DMS 273 (cell line): ENCODE results near the gene CD44.
A peak's percentile ranks its signal among the peaks of the same experiment; 100 is the strongest.
"Not testable (repeated sequence)": the region's sequence is repeated elsewhere in the genome, so short reads cannot be mapped to it uniquely, and the experiment has no call there.

Source experiments
- DNase-seq: peaks from one replicate; lab custom pipeline; 2025; ENCODE audit not compliant: unreplicated experiment; lab: John Stamatoyannopoulos, UW

Gene CD44

DNA sequence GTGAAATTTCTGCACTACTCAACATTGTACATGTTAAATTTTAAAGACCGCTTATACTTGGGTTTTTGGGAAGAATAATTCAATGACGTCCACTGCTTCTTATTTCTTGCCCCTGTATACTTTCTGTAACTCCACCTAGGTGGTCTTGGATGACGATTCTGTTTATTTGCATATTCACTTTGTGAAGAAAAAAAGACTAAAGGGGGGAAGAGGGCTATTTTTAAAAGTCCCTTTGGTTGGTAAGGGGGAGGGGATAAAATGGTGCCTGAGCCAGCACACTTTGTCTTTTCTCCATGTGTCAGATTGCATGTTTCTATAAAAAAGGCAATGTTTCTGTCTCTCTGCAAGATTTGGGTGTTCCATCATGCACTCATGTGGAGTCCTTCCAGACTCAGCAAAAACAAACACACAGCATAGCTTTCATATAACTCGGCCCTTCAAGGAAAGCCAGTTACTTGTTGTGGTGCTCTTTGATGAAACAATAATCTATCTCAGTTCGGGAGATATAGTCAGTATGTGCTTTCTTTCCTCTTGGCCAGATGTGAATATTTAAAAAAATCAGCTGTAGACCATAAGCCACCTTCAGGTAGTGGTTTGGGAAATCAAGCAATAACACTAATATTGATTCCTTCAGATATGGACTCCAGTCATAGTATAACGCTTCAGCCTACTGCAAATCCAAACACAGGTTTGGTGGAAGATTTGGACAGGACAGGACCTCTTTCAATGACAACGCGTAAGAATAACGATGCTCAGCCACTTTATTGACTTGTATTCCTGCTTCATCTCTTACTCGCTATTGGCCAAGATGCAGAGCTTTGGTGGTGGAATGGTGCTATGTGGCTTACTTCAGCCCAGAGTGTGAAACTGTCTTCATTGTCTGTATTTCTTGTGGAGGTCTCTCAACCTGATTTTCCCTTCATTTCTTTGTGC, 68.8 kb downstream of the CD44 start:
- DNase-seq: no peak

DNA sequence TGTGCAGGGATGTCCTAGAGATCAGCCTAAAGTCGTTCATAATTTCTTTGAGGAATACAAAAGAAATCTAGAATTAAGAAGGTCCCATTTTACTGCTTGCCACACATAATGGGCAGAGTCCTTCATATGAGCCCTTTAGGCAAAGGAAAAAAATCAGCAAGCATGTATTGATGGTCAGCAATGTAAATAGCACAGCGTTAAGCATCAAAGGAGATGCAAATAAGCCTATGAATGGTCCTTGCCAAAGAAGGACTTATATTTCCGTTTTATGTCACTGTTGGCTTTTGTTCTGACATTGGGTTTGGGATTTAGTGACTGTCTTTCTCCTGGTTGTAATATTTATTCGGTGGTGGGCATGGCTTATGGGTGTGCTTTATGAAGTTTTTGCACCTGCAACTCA, 69.8 kb downstream of the CD44 start:
- DNase-seq: no peak

GRCh38 chr11:35210876-35211546, 72.0 kb downstream of the CD44 start:
- no peak for DNase-seq

- DNase-seq: no peak
These were observed 73.0 kb downstream of the CD44 start for GRCh38 chr11:35211952-35212351.

DNA sequence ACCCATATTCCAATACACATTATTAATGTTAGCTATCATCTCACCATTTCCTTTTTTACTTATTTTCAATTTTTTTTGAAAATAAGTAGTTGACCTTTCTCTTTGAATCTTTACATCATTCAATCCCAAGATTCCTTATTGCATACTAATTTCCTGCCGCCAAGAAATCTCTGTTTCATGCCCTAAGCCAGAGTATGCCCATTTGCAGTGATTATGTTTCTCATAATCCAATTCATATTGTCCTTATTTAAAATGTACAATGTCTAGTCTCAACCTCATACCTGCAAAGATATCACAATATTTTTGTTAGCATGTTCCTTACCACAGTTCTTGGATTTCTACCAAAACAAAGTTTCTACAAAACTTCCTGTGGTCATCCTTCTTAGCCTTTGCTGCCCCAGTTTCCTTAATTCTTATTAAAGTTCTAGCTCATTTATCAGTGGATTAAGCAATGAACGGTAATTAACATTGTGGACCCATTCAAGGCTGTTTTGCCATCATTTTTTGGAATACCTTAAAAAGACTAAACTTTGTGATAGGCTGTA, 75.3 kb downstream of the CD44 start:
- DNase-seq: no peak

GRCh38 chr11:35214792-35215193, 75.8 kb downstream of the CD44 start:
- DNase-seq: no peak

GRCh38 chr11:35215945-35216344, 77.0 kb downstream of the CD44 start:
- no peak for DNase-seq

DNA sequence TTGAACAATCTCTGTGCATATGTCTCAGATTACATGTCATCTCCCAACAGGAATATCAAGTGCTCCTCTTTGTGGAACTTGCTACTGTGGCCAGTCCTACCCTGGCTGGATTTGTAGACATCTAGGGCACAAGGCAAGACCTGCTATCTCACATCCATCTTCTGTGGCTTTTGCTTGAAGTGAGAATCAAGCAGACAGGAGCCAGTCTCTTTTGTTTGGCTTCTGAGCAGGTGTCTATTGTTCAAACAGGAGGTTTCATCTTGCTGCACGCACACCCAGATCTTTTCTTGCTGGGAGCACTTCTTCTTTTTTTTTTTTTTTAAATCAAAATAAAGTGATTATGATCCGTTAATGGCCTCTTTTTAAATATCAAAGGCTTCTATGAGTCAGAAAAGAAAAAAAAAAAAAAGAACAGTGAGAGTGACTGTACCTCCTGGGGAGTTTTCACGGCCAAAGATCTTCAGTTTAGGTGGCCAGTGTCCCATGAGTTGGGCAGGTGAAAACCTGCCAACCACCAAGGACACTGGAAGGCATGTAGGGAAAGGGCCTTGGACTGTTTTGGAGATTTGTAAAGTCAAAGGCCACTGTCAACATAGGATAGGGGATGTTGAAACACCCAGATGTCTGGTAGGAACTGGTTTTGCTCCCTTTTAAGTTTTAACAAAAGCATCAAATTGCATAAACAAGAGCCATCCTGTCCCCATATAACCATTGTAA, 78.1 kb downstream of the CD44 start:
- no peak for DNase-seq

DNA sequence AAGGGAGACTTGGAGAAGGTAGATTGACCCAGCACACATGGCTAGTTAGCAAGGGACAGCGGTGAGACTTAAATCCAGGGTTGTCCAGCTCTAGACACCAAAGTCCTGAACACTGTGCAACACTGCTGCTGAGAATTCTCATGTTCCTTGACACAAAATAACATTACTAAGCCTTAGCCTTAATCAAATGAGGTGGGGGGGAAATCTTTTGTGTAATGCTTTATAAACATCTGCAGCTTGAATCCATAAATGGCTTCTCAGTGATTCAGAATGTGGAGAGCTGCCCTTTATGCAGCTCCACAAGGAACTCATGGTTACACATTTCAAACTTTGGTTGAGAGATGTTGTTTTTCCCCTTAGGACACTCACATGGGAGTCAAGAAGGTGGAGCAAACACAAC, 80.0 kb downstream of the CD44 start:
- DNase-seq: no peak

DNA sequence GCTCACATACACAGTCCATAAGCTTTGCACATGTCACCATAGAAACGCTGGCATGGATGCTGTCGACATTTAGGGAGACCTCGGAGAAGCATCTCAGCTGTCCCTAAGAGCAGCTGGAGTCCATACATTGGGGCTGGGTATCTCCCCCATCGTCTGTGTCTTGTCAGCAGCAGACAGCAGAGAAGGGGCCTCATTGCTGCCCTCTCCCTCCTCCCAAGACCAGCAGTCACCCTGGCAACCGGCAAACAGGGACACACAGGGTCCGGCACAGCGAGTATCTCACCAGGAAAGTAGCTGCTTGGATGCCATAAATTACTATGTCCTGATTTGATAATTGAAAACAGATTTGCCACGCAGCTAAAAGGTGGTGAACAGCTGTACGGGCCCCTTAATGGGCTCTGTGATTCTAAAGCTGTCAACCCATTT, 84.4 kb downstream of the CD44 start:
- DNase-seq: peak; percentile 27

DNA sequence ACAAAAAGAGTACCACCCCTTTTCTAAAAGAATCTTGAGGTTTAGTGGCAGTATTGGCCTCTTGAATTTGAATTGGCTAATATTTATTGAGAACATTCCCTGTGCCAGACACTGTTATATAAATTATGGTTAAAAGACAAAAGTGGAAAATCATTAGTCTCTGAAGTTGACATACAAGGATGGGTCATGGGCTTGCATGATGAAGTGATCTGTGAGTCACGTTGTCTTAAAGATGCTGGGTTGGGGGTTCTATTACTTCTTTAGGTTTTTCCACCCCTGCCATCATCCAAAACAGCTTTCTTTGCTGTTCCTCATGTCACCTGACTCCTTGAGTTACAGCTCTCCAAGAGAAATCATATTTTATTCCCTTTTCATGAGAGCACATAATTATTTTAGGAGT, 85.0 kb downstream of the CD44 start:
- DNase-seq: no peak

DNA sequence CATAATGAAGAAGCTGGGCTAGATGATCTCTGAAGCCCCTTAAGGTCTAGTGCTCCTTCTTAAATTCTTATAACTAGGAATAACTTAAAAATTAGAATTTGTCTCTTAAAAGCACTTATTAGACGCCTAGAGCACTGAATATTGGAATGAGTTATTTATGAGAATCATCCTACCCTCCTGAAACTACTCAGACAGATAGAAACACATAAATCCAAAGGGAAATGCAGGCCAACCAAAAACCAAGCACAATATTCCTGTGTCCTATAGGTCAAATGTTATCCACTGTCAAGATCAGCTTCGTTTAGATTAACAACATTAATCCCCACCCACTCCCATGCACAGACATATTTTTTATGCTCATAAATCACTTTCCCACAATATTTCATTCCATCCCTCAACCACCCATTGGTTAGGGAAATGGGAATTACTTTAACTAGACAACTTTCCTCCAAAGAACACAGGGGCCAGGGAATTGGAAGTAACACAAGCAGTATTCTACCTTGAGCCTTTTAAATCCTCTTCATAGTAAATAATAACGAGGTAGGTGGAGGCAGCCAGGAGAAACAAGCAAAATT, 87.1 kb downstream of the CD44 start:
- DNase-seq: no peak

DNA sequence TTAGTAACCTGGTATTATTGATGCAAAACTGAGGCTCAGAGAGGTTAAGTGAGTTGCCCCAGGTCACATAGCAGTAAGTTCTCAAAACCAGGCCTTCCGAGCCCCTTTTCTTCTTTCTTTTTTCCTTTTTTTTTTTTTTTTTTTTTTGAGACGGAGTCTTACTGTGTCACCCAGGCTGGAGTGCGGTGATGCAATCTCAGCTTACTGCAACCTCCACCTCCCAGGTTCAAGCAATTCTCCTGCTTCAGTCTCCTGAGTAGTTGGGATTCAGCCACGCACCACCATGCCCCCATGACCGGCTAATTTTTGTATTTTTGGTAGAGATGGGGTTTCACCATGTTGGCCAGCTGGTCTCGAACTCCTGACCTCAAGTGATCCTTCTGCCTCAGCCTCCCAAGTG, 87.8 kb downstream of the CD44 start:
- DNase-seq: not testable (repeated sequence)

DNA sequence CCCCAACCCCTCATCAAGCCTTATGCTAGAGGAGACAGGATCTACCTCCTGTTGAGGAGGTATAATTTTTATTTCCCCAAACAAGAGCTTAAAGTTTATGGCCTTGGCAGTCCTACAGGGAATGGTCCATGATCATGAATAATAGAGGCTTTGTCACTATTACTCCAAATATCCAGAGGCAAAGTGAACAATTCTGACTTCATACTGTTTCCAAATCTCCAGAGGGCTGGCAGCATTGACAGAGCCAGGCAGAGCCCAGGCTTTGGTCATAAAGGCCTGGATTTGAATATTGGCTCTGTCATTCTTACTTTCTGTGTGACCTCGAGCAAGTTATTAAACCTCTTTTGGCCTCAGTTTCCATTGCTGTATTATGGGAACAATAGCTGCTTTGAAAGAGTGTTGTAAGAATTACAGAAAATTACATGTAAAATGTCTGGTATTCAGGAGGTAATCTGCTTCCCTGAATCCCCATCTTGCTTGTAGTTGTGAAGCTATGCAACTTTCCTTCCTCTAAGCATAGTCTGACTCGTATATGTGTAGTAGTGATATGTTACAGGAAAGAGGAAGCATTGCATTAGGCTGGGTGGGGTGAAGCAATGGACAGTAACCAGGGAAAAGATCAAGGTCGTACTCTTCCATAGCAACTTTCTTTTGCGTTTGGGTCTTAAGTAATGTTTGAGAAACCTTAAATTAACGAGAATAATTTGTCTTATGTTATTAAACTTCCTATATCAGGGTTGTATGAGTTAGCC, 88.8 kb downstream of the CD44 start:
- DNase-seq: no peak

DNA sequence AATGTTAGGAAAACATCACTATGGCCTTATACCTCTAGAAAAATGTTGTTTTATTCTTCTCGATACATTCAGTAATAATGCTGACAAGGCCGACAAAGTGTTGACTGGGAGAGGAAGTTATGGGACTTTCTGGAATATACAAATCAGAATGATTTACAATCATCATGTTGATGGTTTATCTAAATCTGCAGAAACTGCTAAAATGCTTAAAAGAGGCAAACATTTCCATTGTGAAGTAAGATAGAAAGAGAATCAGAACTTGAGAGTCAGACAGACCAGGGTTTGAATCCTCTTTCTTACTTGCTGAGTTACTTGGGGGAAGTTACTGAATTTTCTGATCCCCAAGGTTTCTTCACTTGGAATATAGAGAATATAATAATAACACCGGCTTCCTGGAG, 89.4 kb downstream of the CD44 start:
- DNase-seq: no peak

- DNase-seq: no peak
These were observed 91.4 kb downstream of the CD44 start for GRCh38 chr11:35230388-35230787.

GRCh38 chr11:35231076-35231860, 92.3 kb downstream of the CD44 start:
- no peak for DNase-seq

DNA sequence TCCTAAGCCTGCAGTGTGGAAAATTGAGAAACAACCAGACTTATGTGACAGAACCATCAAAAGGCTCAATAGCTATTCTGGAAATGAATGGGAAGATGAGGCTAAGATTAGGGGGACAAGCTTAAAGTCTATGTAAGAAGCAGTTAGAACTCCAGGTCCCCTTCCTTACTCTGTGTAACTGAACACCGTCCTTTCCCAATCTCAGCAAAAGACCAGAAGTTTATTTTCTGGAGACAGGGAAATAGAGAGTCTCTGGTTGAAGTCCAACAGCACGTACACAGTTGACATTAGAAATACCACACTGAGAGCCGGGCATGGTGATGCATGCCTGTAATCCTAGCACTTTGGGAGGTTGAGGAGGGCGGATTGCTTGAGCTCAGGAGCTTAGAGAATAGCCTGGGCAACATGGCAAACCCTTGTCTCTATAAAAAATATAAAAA, 93.9 kb downstream of the CD44 start:
- no peak for DNase-seq

DNA sequence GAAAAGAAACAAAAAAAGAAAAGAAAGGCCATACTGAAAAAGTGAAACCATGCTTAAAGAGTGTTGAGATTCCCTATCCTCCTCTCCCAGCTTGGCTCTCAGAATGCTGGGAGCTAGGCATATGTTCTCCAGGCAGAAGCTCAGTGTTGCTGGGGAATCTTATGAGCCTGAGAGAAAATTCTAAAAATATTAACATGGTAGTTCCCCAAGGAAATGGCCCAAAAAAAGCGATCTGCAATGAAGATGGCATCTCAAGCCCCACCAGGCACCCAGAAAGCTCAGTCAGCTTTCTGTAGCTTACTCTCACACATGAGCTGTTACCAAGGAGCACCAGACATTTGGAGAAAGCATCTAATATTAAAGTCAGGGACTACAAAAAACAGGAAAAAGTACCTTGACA, 94.5 kb downstream of the CD44 start:
- no peak for DNase-seq
